Stimulated activated CD8-positive, alpha-beta memory T cell treated with anti-CD3 and anti-CD28 coated beads, Interleukin-12 subunit alpha, Interleukin-12 subunit beta, amount 100 ng/mL, for 24 hours (primary cell): ENCODE data around the gene NINJ1.

Experiments used
- DNase-seq: peaks from one replicate; pipeline ENCODE4 v3.0.0-alpha.2; 2020; ENCODE audit errors: extremely low read depth

Gene NINJ1, protein sequence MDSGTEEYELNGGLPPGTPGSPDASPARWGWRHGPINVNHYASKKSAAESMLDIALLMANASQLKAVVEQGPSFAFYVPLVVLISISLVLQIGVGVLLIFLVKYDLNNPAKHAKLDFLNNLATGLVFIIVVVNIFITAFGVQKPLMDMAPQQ

DNA sequence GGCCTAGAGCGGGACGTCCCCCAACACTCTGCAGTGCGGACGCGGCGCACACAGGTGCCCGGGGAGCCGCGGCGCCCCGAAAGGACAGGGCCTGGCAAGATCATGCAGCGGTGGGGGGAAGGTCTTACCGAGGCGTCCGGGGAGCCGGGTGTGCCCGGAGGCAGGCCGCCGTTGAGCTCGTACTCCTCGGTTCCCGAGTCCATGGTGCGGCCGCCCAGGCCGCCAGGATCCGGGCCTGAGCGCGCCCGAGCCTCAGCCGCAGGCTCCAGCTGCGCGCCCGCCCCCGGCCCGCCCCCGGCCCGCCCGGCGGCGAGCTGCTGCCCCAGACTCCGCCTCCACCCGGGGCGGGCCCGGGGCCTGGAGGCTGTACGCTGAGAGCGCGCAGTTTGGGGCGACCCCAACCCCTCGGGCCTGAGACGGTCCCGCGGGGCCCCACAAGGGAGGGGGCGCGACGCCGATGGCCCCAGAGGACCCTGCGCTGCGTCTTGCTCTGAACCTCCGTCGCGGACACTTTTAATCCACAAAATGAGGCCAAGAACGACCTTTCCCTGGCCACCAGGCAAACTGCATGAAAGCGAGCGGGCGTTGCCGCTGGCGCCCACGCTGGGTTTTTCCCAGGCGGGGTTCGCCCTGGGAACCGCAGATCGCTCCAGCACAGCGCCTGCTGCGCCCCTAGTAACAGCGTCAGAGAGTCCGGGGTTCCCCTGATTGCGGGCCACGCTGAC lies at the start of gene NINJ1:
Gene NINJ1, minus strand, starts transcription at position 237 of the 725 bp plus-strand sequence. Its CDS starts 34 bp downstream, at position 203.
- DNase-seq, result peak; percentile 72

DNA sequence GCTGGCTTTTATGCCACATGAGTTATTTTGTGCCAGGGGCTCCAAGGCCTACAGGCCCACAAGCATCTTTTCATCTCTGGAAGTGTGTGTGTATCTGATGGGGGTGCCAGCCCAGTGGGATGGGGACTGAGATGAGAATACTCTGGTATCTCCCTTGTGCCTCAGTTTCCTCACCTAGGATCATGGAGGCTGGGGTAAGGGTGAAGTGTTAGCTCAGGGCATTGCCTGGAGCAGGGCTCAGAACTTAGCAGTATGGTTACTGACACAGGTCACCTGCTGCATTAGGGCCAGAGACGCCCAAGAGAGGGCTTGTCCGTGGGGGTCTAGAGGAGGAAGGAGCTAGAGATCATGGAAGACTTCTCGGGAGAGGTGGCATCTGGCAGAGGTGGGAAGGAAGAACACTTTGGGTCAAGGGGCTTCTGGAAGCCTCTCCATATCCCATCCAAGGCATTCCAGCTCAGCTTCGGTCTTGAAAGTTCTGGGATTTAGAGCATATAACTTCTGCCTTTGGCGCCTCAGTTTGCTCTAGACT lies 49.1 kb upstream of the NINJ1 start:
- no peak for DNase-seq

DNA sequence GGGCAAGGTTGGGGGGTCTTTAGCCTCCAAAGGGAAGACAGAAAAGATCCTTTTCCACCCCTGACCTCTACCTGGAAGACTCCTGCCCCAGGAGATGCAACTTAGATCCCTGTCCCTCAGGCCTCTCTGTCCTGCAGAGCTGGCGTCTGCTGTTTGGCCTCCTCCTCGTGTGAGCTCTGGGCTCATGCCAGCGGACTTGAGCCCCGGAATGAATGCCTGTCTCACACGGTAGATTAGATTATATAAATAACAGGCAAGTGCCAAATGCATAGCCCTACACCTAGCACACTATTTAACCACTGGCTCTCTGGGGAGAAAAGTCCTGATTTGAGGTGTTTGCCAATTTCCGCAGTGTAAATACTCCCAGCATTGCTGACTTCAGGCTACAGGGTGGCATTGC lies 48.5 kb upstream of the NINJ1 start:
- no peak for DNase-seq

DNA sequence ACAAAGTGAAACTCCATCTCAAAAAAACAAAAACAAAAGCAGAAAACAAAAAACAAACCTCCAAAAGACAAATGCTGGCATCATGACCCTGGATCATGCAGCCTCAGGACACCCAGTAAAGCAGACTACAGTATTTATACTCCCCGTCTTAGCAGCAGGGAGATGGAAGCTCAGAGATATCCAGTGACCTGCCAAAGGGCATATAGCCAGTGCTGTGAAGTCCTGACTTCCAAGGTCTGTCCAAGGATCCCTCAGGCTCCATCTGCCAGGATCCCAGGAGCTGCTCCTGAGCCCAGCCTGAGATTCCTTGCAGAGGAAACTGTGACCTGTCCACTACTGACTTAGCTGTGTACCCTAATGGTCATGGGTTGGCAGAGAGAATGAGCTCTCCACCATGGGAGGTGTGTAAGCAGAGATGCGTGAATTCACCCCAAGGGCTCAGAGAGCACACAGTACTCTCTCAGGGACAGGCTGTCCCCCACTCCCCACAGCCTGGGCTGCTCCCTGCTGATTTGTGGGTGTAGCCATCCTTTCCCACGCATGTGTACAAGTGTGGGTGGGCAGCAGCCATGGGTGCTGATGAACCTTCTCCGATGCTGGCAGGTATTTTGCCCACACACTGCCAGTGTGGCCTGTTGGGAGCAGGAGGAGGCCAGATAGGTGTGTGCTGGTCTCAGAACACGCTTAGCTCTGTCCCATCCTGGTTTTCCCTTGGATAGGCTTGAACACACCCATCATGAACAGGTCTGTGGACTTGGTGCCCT lies 47.8 kb upstream of the NINJ1 start:
- DNase-seq, result no peak

DNA sequence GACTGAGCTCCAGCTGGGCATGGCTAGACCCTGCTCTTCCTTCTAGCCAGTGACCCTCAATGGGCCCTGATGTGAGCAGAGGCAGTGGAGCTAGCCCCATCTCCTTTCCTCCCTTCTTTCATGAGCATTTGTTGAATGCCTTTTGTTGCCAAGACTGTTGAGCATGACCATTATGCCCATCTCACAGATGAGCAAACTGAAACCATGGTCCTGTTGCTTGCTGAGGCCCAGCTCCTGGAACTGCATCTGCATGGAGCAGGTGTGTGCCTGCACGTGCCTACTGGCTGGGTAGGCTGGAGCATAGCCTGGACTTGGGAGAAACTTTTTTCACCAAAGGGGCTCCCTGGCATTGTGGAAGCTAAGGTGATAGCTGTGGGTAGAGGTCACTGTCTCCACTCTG lies 46.9 kb upstream of the NINJ1 start:
- no peak for DNase-seq

DNA sequence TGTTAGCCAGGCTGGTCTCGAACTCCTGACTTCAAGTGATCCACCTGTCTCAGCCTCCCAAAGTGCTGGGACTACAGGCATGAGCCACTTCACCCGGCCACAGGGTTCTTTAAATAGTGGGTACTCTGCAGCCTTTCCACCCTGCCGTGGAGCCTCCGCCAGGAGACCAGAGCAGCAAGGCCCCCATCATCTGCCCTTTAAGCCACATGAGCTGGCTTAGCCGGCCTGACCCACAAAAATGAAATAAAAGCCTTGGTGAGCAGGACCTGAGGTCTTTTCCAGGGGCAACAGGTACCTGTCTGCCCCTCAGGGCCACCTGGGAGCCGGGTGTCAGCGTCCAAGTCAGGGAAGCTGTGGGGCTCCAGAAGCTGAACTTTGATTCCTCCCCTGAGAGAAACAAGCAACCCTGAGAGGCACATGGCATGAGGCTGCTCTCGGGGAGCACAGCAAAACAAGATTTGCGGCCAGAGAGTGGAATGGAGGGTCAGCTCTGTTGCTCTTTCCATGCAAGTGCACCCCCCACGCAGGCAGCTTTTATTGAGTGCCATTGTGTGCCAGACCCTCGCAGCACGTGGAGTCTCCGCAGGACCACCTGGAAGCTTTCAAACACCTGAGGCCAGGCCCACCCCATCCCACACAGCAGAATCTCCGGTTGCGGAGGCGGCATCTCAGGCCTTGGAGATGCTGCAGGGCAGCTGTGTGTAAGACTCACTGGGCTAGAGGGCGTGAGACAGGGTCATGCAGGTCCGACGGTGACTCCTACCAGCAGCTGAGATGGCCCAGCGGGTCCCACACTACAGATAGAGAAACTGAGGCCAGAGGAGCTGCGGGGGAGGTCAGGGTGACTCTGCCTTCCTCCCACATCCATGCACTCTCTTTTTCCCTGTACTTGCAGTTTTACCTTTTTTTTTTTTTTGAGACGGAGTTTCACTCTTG lies 45.1 kb upstream of the NINJ1 start:
- DNase-seq, result no peak

DNA sequence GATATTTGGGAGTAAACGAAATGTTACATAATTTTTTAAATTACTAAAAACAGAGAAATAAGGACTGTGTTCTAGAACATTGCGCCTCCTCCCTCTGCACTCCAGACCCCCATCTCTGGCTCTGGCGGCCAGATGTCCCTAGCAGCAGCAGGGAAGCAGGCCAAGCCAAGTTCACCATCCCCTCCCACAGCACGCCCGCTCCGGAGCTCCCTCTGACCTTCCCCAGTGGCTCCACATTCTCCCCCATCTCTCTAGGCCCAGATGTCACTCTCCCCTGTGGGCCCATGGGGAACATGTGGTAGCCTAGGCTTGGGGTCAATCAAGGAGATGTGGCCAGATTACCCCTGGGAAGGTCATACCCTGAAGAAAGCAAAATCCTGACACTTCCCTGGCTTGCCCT lies 43.6 kb upstream of the NINJ1 start:
- no peak for DNase-seq

DNA sequence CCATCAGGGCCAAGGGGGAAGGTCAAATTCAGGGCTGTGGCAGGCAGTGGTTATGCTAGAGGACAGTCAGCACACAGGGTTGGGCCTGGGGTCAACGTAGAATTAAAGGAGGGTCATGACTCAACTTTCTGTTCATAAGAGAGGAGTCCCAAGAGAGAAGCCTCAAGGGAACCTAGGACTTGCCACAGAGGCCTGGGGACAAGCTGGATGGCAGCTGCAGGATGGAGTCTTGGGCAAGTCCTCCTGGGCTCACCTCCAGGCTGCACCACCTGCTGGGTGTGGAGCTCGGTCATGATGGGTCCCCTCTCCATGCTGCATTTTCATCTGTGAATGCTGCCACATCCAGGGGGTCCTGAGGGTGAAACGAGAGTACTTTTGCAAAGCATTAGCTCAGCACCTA lies 40.9 kb upstream of the NINJ1 start:
- no peak for DNase-seq

DNA sequence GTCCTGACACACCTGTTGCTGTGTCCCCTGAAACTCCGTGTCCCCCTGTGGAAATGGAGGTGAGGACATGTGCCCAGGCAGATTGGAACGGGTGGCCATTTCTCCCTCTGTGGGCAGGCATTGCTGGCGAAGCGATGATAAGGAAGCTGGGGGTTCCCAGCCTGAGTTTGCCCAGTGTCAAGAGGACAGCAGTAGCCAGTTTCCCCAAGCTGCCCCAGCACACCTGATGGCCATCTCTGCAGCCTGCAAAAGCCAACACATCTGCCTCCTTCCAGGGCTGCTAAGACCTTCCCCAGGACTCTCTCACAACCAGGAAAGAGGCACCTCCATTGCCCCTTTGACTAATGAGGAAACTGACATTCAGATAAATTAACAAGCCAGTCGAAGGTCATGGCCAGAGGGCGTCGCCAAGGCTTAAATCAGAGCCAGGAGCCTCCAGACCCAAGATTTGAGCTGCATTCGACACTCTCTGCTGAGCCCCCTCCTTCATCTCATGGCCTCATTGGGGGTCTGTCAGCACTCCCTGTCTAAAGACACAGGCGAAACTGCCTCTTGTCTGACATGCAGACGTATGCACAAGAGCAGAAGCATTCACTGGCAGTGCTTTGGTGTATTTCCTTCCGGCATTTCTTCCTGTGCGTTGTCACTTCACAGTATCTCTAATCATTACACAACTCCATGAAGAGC lies 39.5 kb upstream of the NINJ1 start:
- DNase-seq, result no peak

DNA sequence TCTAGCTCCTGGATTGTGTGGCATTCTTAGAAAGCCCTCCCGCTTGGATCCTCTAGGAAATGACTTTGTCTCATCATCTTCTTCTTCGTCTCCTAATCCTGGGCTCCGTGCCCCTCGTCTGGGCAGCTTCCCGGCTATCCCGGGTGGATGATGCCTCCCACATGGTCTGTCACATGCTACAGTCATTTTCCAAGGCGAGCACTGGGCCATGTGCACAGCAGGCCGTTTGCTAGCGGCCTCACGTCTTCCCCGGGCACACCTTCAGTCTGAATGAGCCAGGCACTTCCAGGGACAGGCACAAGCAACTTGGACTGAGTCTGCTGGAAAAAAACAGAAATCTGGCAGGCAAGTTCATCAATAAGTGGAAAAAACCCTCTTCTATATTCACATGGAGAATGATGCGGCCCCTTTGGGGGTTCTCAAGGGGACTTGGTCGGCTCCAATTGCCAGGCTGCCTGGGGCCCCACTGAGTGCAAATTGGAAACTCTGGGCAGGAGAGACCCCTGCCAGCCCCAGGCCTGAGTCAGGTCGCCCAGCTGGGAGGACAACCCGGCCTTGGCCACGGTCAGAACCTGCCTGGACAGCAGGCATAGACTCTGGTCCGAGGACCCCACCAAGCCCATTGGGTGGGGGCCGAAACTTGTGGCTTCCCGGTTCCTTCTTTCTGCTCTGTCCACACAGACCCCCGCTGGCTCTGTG lies 38.8 kb upstream of the NINJ1 start:
- DNase-seq, result no peak

DNA sequence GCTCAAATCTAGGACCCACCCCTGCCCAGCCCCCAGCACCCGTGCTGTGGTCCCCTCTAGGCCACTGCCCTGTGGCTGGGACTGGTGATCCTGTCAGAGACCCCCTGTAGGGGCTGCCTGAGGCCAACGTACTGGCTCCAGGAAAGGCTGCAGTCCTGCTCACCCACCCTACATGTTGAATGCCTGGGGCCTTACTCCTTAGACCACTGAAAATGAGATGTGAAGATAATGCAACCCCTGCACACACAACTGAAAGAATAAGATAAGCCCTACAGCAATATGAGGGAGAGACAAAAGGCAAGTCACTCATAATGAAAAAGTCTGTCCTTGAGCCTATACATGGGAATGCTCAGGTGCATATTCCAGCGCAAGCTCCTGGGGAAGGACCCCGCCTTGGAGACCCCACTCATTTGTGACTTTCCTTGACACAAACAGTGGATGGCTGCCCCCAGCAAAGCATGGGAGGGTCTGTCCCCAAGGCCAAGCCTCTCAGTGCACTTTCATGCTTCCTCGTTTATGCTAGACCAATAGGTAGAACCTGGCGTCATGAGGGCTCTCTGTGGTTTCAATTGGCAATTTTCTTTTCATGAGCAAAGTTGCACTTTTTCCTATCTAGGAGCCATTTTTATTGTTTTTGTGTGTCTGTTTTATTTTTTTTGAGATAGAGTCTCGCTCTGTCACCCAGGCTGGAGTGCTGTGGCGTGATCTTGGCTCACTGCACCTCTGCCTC lies 37.4 kb upstream of the NINJ1 start:
- DNase-seq, result no peak

DNA sequence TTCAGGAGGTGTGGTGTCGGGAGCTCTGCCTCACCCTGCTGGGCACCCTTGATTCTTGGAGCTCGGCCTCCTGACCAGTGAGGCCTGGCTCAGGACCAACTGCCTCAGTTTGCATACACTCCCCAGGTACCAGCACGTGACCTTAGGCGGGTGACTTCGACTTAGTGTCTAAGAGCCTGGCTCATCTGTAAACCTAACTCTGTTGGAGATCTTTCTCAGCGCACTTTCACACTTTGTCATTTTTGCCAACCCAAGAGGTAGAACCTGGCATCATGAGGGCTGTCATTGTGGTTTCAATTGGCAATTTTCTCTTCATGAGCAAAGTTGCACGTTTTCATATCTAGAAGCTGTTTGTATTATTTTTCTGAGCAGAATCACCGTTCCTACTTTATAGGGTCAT lies 36.5 kb upstream of the NINJ1 start:
- DNase-seq, result no peak

DNA sequence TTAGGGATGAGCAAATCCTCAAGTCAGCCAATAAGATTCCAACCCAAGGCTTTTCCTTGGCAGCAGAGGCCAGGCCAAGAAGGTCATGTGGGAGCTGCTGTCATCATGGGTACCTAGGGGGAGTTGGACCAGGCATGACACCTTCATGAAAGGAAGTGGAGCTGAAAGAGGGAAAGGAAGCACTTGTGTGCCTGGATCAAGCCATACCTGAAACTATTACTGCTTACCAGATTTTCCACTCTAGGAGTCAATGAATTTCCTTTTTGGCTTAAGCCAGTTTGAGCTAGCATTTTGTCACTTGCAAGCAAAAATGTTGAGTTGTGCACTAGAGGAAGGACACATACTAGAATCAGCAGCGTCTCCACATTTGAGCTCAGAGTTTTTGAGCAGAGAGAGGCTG lies 35.4 kb upstream of the NINJ1 start:
- DNase-seq, result no peak

DNA sequence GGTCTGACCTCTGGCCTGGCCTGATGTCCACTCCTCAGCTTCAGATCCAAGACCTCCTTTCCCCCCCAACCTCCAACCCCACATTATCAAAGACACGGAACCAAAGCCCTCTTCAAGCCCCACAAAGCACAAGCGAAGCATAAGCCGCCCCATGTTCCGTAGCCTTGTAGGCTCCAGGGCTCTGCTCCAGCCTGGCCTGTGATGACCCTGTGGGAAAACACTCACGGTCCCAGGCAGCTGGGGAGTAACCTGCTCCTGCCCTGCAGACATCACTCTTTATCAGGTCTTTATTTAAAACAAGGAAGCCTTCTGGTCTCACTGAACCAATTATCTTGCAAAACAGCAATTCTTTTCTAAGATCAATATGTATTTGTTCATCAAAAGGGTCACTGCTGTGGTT lies 34.5 kb upstream of the NINJ1 start:
- no peak for DNase-seq

DNA sequence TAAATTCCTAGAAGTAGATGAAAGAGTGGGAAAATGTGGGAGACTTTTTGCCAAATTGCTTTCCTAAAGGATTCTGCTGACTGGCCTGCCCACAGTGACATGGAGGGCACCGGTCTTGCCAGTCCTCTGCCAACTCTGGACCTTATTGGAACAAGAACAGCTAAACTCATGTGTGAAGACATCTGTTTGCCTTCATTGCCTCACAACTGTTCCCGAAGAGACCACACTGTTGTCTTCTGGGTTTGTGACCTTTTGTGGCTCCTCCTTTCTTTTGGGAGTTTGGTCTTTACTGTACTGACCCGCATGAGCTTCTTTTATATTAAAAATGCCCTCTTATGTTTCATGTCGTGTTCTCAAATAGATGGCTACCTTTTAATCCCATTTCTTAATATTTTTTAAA lies 33.8 kb upstream of the NINJ1 start:
- no peak for DNase-seq

DNA sequence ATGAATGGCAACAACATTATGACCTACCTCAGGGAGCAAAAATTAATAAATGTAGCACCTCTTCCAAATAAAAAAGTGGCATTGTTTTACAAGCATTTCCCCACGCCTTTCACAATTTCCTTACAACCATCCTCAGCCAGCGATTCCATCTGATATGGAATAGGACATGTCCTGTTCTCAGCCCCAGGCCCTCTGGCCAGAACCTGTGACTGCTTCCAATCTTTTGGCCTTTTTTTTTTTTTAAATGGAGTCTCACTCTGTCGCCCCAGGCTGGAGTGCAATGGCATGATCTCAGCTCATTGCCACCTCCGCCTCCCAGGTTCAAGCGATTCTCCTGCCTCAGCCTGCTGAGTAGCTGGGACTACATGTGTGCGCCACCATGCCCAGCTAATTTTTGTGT lies 33.1 kb upstream of the NINJ1 start:
- DNase-seq, result no peak

DNA sequence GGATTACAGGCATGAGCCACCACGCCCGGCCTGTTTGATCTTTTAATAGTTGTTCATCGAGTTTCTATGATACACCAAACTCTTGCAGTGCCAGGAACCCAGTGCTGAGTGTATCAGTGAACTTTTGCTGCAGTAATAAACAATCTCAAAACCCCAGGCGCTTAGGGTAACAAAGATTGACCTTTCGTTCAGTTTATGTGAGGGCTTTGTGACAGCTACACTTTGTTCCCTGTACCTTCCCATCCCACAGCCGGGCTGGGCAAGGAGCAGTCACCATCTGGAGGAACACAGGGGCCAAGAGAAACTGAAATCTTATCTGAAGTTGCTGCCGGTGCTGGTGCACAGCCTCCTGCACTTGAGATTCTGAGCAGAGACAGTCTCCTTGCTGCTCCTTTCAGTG lies 32.6 kb upstream of the NINJ1 start:
- no peak for DNase-seq

DNA sequence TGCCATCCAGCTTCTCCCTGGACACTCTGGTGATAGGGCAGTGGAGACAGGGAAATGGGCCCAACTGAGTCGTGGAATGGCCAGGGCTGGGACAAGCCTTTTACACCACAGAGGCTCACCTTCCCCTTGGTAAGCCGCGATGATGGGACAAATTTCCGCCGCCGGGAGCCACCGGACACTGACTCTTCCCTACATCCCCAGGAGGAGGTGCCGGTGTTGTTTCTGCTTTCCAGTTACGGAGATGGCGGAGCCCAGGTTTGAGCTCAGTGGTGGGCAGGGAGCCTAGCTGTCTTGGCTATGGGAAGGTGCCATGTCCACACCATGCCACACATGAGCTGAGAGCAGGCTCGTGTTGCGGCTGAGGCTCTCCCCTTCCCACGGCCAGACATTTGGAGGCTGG lies 30.0 kb upstream of the NINJ1 start:
- no peak for DNase-seq

DNA sequence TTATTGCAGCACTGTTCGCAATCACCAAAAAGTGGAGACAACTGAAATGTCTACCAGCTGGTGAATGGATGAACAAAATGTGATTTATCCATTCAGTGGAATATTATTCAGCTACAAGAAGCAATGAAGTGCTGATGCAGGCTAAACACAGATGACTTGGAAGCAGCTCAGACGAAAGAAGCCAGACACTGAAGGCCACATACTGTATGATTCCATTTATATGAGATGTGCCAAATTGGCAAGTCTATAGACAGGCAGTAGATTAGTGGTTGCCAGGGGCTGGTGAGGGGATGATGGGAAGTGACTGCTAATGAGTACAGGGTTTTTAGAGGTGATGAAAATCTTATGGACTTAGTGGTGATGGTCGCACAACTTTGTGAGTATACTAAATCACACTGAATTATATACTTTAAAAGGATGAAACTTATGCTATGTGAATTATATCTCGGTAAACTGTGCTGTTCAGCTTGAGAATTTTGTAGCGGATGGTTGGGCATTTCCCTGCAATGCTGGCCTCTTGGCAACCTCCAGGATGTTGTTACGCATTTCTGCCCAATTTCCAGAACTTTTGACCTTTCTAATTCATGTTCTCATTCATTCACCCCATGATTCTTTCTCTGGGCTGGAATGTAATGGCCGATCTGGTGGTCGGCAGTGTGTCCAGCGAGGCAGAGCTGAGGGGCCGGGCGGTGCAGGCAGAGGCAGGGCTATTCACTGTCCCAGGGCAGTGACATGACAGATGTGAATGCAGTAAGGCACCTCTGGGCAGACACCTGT lies 27.9 kb upstream of the NINJ1 start:
- DNase-seq, result no peak
